Stimulated activated CD4-positive, alpha-beta T cell treated with anti-CD3 and anti-CD28 coated beads, Interleukin-4, amount 100 ng/mL, for 48 hours (primary cell): Measurements from ENCODE around the gene BAIAP3.

Source experiments
- DNase-seq, 2 donors: peaks; one replicate each; pipeline ENCODE4 v3.0.0-alpha.2; 2020; ENCODE audit warnings: low read depth in 2 of 2

The BAIAP3 gene

GRCh38 chr16:1348441-1348840, 15.0 kb downstream of the BAIAP3 start:
- no peak for DNase-seq

- no peak for DNase-seq
Observed at GRCh38 chr16:1348926-1349325, 15.5 kb downstream of the BAIAP3 start.

DNA sequence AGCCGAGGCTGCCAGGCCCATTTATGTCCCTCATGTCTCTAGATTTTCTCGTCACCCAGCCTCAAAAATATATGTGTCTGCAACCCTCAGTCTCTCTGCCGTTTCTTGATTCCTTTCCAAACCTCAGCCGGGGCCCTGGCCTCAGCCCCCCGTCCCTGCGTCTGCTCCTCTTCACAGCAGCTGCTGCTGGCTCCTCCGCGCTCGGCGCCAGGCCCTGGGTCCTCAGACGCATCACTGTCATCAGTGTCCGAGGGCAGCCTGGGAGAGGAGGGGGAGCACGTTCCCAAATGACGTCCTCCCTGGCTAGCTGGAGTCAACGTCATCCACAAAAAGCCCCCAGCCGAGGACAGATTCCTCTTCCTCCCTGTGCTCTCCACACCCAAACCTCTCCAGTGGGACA, 15.9 kb downstream of the BAIAP3 start:
- no peak for DNase-seq

GRCh38 chr16:1349951-1350350, 16.5 kb downstream of the BAIAP3 start:
- DNase-seq: no peak

- DNase-seq: no peak
Observed at GRCh38 chr16:1350691-1351090, 17.2 kb downstream of the BAIAP3 start.

- DNase-seq: no peak
Observed at GRCh38 chr16:1351215-1351581, 17.8 kb downstream of the BAIAP3 start.

- peak; percentile 78 to 81 for DNase-seq
Observed at GRCh38 chr16:1351582-1352362, 18.3 kb downstream of the BAIAP3 start, which contains the start of the genes GNPTG and TSR3. Gene GNPTG (plus strand): TSS chr16:1351931. CDS start chr16:1351966, 35 bp downstream. Gene TSR3 (minus strand): TSS chr16:1351878. CDS start chr16:1351804, 74 bp downstream.

GRCh38 chr16:1354815-1355540, 21.5 kb downstream of the BAIAP3 start:
- no peak for DNase-seq

GRCh38 chr16:1355591-1355990, 22.1 kb downstream of the BAIAP3 start:
- no peak for DNase-seq

DNA sequence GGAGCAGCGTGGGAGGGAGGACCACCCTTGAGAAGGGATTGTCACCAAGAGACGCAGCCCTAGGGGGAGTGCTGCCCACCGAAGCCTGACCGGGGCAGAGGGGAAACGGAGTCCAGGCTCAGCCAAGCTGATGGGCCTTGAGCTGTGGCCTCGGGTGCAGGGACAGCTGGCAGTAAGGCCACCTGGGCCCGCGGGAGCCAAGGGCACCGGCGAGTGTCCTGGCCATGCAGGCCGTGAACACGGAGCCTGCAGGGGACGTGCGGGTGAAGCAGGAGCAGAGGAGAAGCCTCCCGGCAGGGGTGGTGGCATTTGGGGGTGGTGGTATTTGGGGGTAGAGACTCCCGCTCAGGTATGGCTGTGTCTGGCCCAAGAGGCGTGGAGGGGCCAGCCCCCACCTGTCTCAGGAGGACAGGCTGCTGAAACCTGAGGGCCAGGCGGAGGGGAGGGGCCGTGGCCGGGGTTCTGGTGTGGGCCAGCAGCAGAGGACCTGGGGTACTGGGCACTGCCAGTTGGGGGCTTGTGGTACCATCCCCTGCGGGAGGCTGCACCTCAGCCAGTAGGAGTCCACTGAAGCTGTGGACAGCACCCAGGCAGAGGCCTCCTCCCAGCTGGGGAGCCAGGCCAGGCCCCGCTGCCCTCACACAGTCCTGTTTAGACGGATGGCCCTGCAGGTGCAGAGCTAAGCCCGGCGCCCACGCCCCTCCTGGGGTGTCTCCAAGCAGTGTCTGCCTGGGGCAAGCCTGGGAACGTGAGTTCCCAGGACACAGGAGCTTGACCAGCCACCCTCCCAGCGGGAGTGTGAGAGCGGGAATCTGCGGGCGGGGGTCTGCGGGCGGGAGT, 22.8 kb downstream of the BAIAP3 start:
- DNase-seq: no peak

DNA sequence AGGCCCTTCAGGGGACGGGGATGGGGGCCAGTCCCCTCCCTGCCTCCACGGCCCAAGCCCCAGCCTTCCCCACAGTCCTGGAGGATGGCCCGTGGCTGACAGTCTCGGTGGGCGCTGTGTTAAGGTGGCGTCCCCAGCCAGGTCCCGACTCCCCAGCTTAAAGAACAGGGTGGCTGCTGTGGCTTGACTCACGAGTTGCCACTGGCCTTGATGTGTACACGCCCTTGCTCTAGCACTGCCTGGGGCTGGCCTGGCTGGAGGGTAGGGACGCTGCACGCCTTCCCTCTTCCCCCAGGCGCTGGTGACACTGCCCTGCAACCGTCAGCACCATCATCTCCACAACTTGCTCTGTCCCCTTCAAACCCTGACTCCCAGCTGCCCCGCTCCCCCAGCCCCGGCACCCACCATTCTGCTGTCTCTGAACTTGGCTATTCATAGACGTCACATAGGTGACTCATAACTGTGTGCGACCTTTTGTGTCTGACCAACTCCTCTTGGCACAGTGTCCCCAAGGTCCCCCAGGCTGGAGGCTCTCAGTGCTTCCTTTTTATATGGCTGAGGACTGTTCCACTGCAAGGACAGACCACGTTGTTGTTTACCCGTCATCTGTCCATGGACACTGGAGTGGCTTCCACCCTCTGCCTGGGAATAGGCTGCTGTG, 24.6 kb downstream of the BAIAP3 start:
- DNase-seq: no peak

DNA sequence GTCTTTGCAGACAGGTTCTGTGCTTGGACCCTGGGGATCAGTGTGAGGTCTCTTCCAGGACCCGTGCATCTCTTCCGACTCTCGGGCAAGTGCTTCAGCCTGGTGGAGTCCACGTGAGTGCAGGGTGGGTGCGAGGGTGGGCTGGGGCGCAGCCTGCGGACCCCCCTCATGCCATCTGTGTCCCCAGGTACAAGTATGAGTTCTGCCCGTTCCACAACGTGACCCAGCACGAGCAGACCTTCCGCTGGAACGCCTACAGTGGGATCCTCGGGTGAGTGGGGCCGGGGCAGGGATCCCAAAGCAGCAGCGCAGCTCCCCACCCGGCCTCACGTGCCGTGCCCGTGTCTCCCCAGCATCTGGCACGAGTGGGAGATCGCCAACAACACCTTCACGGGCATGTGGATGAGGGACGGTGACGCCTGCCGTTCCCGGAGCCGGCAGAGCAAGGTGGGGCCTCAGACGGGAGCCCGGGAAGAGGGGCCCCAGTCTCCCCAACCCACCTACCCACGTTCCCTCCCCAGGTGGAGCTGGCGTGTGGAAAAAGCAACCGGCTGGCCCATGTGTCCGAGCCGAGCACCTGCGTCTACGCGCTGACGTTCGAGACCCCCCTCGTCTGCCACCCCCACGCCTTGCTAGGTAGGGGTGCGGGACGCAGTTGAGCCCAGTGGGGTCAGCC, 28.4 kb downstream of the BAIAP3 start:
- DNase-seq: no peak

DNA sequence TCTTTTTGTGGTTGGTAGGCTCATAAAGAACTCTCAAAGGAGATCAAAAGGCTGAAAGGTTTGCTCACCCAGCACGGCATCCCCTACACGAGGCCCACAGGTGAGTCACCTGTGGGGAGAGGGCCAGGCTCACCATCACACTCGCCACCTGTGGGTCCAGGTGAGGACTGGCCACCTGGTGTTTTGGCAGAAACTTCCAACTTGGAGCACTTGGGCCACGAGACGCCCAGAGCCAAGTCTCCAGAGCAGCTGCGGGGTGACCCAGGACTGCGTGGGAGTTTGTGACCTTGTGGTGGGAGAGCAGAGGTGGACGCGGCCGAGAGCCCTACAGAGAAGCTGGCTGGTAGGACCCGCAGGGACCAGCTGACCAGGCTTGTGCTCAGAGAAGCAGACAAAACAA, 29.4 kb downstream of the BAIAP3 start:
- no peak for DNase-seq

DNA sequence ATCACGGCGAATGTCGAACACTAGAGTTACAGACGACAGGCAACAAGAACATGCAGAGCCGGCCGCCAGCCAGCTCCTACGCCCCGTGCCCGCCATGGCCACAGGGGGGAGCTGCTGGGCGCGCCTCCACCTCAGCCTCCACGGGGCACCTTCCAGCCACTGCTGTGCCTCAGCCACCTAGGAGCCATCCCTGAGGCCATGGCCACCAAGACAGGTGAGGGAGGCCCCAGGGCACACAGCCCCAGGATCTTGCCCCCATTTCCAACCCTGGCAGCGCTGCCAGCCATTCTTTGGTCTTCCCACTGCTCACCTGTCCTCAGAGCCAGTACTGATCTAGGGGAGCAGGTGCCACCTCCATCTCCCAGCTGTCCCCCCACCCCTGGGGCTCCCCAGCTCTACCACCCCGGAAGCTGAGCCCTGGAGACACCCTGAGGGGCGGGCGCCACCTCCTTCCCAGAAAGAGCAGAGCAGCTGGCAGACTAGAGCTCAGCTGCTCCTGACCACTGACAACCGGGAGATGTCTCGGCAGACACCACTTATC, 30.1 kb downstream of the BAIAP3 start:
- peak; percentile 64 to 71 for DNase-seq

DNA sequence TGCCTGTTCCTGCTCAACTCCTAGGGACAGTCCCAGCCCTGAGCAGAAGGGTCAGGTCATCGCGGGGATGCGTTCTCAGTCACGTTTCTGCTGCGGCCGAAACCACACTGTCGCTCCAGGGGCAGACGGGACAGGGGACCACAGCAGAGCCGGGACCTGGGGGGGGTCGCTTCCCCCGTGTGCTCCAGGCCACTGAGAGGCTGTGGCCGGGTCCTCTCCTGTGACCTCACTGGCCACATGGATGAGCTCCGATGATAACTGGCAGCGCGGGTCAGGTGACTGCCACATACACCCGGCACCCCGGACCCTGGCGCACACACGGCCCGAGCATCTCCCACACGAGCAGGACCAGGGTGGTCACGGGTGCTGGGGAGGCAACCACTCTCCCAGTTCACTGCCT, 31.1 kb downstream of the BAIAP3 start:
- DNase-seq: no peak

GRCh38 chr16:1366060-1366711, 32.7 kb downstream of the BAIAP3 start:
- DNase-seq: no peak

DNA sequence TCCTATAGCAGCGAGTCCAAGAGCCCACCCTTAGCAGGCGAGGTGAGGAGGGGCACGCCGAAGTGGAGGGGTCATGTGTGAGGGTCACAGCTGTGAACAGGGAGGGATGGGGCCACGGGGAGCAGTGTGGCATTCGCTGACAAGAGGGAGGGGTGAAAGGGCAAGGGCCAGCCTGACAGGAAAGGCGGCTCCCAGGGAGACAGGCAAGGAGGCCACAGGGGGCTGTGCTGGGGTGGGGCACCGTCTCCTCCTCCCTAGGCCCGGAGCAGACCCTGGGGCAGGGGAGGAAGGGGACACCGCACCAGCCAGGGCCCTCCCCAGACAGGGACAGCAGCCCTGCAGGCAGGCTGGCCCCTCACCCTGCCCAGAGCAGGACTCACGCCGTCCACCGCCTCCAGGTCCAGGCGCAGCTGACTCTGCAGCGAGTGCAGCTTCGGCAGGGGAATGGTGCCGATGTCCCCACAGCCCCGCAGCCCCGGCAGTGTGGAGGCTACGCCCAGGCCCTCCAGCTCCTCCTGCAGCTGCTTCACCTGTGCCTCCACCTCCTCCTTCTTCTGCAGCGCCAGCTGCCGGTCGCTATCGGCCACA, 33.4 kb downstream of the BAIAP3 start:
- DNase-seq: no peak

DNA sequence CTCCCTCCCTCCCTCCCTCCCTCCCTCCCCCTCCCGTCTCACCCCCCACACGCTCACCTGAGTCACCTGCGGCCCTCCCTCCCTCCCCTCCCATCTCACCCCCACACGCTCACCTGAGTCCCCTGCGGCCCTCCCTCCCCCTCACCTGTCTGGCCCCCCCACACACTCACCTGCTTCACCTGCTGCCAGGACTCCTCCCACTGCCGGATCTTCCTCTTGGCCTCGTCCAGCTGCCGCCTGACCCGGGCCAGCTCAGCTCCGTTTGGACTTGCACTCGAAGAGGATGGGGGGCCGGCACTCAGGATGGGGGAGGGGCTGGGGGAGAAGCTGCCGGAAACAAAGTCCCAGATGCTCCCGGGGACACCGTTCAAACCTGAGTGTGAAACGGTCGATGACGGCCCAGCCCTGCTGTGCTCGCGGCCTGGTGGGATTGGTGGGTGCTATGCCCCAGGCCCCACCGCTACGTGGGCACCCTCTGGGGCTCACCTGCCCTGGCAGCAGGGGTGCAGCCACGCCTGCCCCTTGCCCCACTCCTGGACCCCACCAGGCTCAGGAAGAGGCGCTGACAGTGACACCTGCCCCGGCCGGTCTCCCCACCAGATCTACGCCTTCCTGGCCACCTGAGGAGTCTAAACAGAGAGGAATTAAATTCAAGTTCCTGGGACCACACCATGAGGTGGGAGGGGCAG, 34.2 kb downstream of the BAIAP3 start:
- DNase-seq: no peak
